Measurements from ENCODE around the gene RRAGB.

- TF ChIP-seq CTCF (IDR thresholded peaks at IDR 0.05), result no peak
- no peak for TF ChIP-seq EZH2phosphoT487 (IDR thresholded peaks at IDR 0.05)
- no peak for TF ChIP-seq EZH2 (IDR thresholded peaks at IDR 0.05)
These were observed 3.9 kb upstream of the RRAGB start for GRCh38 chrX:55713631-55714030.
